HUES48 (cell line): ENCODE data around the gene WWTR1.

Experiments used
- H3K27ac ChIP-seq: one replicate; pipeline ENCODE4 v1.7.0; 2013; ENCODE audit warnings: low read depth, low read length, inconsistent platforms
- H3K27me3 ChIP-seq: 2 replicates; pipeline ENCODE4 v1.6.1; 2013; ENCODE audit warnings: mild to moderate bottlenecking, low read length; ENCODE audit not compliant: control insufficient read depth, insufficient read depth
- H3K36me3 ChIP-seq: 2 replicates; pipeline ENCODE4 v1.6.1; 2013; ENCODE audit warnings: low read length; ENCODE audit not compliant: control insufficient read depth, insufficient read depth
- H3K4me1 ChIP-seq: 2 replicates; pipeline ENCODE4 v1.6.1; 2013; ENCODE audit warnings: mild to moderate bottlenecking, low read length; ENCODE audit not compliant: control insufficient read depth, insufficient read depth
- H3K4me3 ChIP-seq: 2 replicates; pipeline ENCODE4 v1.5.1; 2013; ENCODE audit warnings: mild to moderate bottlenecking, low read depth, low read length
- H3K9ac ChIP-seq: 2 replicates; pipeline ENCODE4 v1.6.1; 2013; ENCODE audit warnings: mild to moderate bottlenecking, low read depth, low read length, moderate library complexity
- H3K9me3 ChIP-seq: 2 replicates; pipeline ENCODE4 v1.6.1; 2013; ENCODE audit warnings: low read length; ENCODE audit not compliant: control insufficient read depth, insufficient read depth

WWTR1 gene

DNA sequence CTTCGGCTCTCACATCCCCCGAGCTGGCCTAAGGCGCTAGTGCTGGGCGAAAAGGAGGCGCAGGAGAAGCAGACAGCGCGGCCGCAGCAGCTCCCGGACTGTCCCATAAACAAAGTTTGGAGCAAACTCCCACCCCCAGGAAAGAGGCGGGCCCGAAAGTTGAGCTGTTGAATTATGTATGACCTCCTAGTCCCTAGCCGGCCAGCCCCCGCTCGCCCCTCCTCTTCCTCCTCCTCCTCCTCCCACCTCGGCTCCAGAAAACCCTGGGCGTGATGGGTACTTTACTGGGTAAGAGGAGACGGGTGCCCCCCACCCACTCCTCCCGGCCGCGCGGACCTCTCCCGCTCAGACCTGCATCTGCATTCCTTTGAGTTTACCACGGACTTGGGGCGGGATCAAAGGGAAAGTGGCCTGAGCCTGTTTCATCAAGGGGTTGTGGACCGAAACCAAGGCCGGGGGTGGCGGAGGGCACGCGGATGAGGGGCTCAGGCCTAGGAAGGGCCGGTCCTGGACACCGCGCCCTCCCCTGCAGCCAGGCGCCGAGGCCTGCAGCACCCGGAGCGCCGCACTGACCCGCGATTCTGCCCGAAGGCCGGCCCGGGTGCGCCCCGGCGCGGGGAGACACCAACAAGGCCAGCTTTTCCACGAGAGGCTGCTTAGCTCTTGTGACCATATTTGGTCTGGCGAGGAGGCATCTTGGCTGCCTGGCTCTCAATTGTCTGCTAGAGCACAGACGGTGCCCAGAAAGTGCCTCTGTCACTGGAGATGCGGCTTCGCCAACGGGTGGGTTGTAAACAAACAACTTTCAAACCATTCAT is at the start of gene WWTR1:
WWTR1 (minus strand) TSS at position 100 of the 818 bp plus-strand sequence. CDS start 719 bp downstream, outside the sequence.
- H3K4me1 ChIP-seq = peaks cover 46% of the 10 kb centered on the region
- H3K9me3 ChIP-seq = no peaks in the 10 kb centered on the region
- H3K27me3 ChIP-seq = peaks cover 11% of the 10 kb centered on the region; the same call in 1 of the 2 replicates
- H3K27ac ChIP-seq = peak within 1 kb of the TSS; percentile 98
- H3K36me3 ChIP-seq = peaks cover 13% of the 10 kb centered on the region; the same call in 1 of the 2 replicates
- H3K4me3 ChIP-seq = peak within 1 kb of the TSS; percentile 84
- peak within 1 kb of the TSS; percentile 88 for H3K9ac ChIP-seq

DNA sequence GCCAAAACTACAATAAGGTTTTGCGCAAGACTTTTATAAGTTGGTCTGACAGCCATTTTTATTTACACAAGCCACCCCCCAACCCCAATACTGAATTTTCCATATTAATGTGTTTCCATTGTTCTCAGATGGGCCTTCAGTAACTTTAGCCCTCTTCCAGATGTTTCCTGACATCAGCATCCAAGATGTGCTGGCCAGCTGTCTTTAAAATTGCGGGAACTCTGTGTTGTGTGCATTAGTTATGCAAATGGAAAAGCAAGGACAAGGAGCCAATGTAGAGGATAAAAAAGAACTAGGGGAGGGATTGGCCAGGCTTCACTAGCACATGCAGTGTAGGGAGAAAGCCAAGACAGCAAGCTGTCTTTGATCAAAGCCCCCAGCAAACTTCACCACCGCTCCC is 49.1 kb upstream of the WWTR1 start:
- peaks cover 14% of the 10 kb centered on the region for H3K4me1 ChIP-seq
- H3K9ac ChIP-seq = no peak overlapping the region
- H3K27me3 ChIP-seq = no peaks in the 10 kb centered on the region
- H3K4me3 ChIP-seq = no peak overlapping the region
- H3K27ac ChIP-seq = no peak overlapping the region
- no peaks in the 10 kb centered on the region for H3K36me3 ChIP-seq
- no peaks in the 10 kb centered on the region for H3K9me3 ChIP-seq

- H3K9me3 ChIP-seq = no peaks in the 10 kb centered on the region
- H3K36me3 ChIP-seq = no peaks in the 10 kb centered on the region
- no peak overlapping the region for H3K27ac ChIP-seq
- no peaks in the 10 kb centered on the region for H3K27me3 ChIP-seq
- peaks cover 14% of the 10 kb centered on the region for H3K4me1 ChIP-seq
- H3K9ac ChIP-seq = no peak overlapping the region
- no peak overlapping the region for H3K4me3 ChIP-seq
Measured at GRCh38 chr3:149705416-149705815, 47.6 kb upstream of the WWTR1 start.

DNA sequence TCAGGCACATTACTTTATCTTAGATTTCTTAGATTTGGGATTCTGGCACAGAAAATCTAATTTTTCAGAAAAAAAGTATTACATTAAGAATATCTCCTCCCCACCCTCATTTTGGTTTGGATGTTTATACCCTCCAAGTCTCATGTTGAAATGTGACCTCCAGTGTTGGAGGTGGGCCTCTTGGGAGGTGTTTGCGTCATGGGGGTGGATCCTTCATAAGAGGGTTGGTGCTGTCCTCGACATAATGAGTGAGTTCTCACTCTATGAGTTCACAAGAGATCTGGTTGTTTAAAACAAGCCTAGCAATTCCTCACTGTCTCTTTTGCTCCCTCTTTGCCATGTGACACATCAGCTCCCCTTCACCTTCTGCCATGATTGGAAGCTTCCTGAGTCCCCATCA is 45.6 kb upstream of the WWTR1 start:
- Histone ChIP-seq H3K27ac (no peak overlapping the region), H3K27me3 (no peaks in the 10 kb centered on the region), H3K9ac (no peak overlapping the region), H3K9me3 (peaks cover 5% of the 10 kb centered on the region), H3K36me3 (no peaks in the 10 kb centered on the region), H3K4me1 (peaks cover 14% of the 10 kb centered on the region), H3K4me3 (no peak overlapping the region)

GRCh38 chr3:149702691-149703441 is 45.0 kb upstream of the WWTR1 start:
- Histone ChIP-seq H3K27me3 (no peaks in the 10 kb centered on the region), H3K4me1 (peaks cover 13% of the 10 kb centered on the region), H3K27ac (no peak overlapping the region), H3K4me3 (no peak overlapping the region), H3K9me3 (peaks cover 10% of the 10 kb centered on the region), H3K36me3 (no peaks in the 10 kb centered on the region), H3K9ac (no peak overlapping the region)

GRCh38 chr3:149701977-149702350 is 44.1 kb upstream of the WWTR1 start:
- Histone ChIP-seq H3K36me3 (no peaks in the 10 kb centered on the region), H3K4me3 (no peak overlapping the region), H3K27me3 (no peaks in the 10 kb centered on the region), H3K4me1 (peaks cover 4% of the 10 kb centered on the region; the same call in 1 of the 2 replicates), H3K27ac (no peak overlapping the region), H3K9me3 (peaks cover 10% of the 10 kb centered on the region), H3K9ac (no peak overlapping the region)

GRCh38 chr3:149701206-149701976 is 43.6 kb upstream of the WWTR1 start:
- H3K27me3 ChIP-seq = no peaks in the 10 kb centered on the region
- no peaks in the 10 kb centered on the region for H3K4me1 ChIP-seq
- no peak overlapping the region for H3K27ac ChIP-seq
- no peak overlapping the region for H3K4me3 ChIP-seq
- no peaks in the 10 kb centered on the region for H3K36me3 ChIP-seq
- peaks cover 10% of the 10 kb centered on the region for H3K9me3 ChIP-seq
- no peak overlapping the region for H3K9ac ChIP-seq

DNA sequence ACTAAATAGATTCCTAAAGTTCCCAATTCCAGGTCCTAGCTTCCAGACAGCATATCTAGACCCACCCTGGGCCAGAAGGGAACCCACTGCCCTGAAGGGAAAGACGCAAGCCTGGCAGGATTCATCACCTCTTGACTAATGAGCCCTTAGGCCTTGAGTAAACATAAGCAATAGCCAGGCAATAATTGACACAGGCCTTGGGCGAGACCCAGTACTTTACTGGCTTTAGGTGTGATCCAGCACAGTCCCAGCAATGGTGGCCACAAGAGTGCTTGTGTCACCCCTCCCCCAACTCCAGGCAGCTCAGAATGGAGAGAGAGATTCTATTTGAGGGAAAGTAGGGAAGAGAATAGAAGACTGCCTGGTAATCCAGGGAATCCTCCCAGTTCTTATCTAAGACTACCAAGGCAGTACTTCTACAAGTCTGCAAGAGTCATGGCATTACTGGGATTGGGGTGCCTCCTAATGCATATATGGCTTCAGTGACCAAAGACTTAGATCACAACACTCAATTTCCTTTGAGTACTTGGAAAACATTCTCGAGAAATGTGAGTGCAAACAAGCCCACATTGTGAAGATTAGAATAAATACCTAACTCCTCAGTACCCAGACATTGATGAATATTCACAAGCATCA is 30.4 kb upstream of the WWTR1 start:
- H3K27me3 ChIP-seq = no peaks in the 10 kb centered on the region
- no peaks in the 10 kb centered on the region for H3K9me3 ChIP-seq

GRCh38 chr3:149686996-149687395 is 29.2 kb upstream of the WWTR1 start:
- Histone ChIP-seq H3K9me3 (no peaks in the 10 kb centered on the region), H3K27ac (no peak overlapping the region), H3K36me3 (no peaks in the 10 kb centered on the region), H3K4me3 (no peak overlapping the region), H3K4me1 (peaks cover 6% of the 10 kb centered on the region), H3K27me3 (no peaks in the 10 kb centered on the region), H3K9ac (no peak overlapping the region)

More for the DNA sequence above, 30.4 kb upstream of the WWTR1 start:
- H3K4me1 ChIP-seq = peaks cover 6% of the 10 kb centered on the region
- no peak overlapping the region for H3K27ac ChIP-seq
- no peak overlapping the region for H3K9ac ChIP-seq
- no peaks in the 10 kb centered on the region for H3K36me3 ChIP-seq
- no peak overlapping the region for H3K4me3 ChIP-seq

- no peaks in the 10 kb centered on the region for H3K36me3 ChIP-seq
- no peaks in the 10 kb centered on the region for H3K9me3 ChIP-seq
- H3K4me1 ChIP-seq = no peaks in the 10 kb centered on the region
- no peaks in the 10 kb centered on the region for H3K27me3 ChIP-seq
- no peak overlapping the region for H3K27ac ChIP-seq
- no peak overlapping the region for H3K9ac ChIP-seq
- H3K4me3 ChIP-seq = no peak overlapping the region
Measured at GRCh38 chr3:149678351-149678950, 20.6 kb upstream of the WWTR1 start.
